GM23338 (cell line): Measurements from ENCODE around the gene KANK3. TPM values are rescaled to one million over a fixed set of nuclear protein-coding genes. Genes with fewer than 3 reads are reported as not detected.
A peak's percentile ranks its signal among the peaks of the same experiment; 100 is the strongest.

Source experiments
- ATAC-seq: fragments of 200-7000 bp; cut with Tn5 transposase; 3 replicates; pipeline ENCODE4 v1.9.1; 2020
- DNase-seq: peaks from one replicate; pipeline ENCODE4 v3.0.0-alpha.2; 2015; ENCODE audit warnings: low spot score
- H2AFZ ChIP-seq: fragments of 200-600 bp; sonication (generic); 2 replicates; pipeline ENCODE4 v1.8.0; 2016; ENCODE audit warnings: antibody characterized with exemption, mild to moderate bottlenecking, moderate library complexity
- H3F3A ChIP-seq: fragments of 200-600 bp; sonication (generic); replicated peaks from 2 replicates; pipeline ENCODE4 v1.8.0; 2017; ENCODE audit warnings: antibody characterized with exemption, mixed run types, low read depth
- H3K27ac ChIP-seq: fragments of 200-600 bp; sonication (generic); 2 replicates; pipeline ENCODE4 v1.6.1; 2016; ENCODE audit warnings: low read depth
- H3K27me3 ChIP-seq: fragments of 200-600 bp; sonication (generic); 2 replicates; pipeline ENCODE4 v1.8.0; 2016; ENCODE audit warnings: mild to moderate bottlenecking, mixed run types, moderate library complexity; ENCODE audit not compliant: insufficient read depth
- H3K36me3 ChIP-seq: fragments of 200-600 bp; sonication (generic); 2 replicates; pipeline ENCODE4 v1.8.0; 2016; ENCODE audit warnings: mild to moderate bottlenecking; ENCODE audit not compliant: insufficient read depth
- H3K4me1 ChIP-seq: fragments of 200-600 bp; sonication (generic); 2 replicates; pipeline ENCODE4 v1.8.0; 2016; ENCODE audit warnings: mild to moderate bottlenecking, moderate library complexity; ENCODE audit not compliant: insufficient read depth
- H3K4me2 ChIP-seq: fragments of 200-600 bp; sonication (generic); 2 replicates; pipeline ENCODE4 v1.7.1; 2017; ENCODE audit warnings: mixed run types
- H3K4me3 ChIP-seq: fragments of 200-600 bp; sonication (generic); 2 replicates; pipeline ENCODE4 v1.6.1; 2016; ENCODE audit warnings: mixed run types
- H3K79me2 ChIP-seq: fragments of 200-600 bp; sonication (generic); replicated peaks from 2 replicates; pipeline ENCODE4 v1.8.0; 2017; ENCODE audit warnings: mild to moderate bottlenecking; ENCODE audit not compliant: insufficient read depth
- H3K9me2 ChIP-seq: fragments of 200-600 bp; sonication (generic); 2 replicates; pipeline ENCODE4 v1.8.0; 2017; ENCODE audit not compliant: insufficient read depth
- H4K20me1 ChIP-seq: fragments of 200-600 bp; sonication (generic); replicated peaks from 2 replicates; pipeline ENCODE4 v1.8.0; 2017; ENCODE audit warnings: mild to moderate bottlenecking; ENCODE audit not compliant: insufficient read depth
- H3K27ac Mint-ChIP-seq: 2 replicates; pipeline ENCODE4 v1.8.0; 2020; ENCODE audit warnings: inconsistent platforms, mild to moderate bottlenecking, moderate library complexity, mixed read lengths
- H3K27me3 Mint-ChIP-seq: 3 replicates; pipeline ENCODE4 v1.8.0; 2022; ENCODE audit warnings: low read depth, mild to moderate bottlenecking, moderate library complexity, mixed read lengths, inconsistent platforms; ENCODE audit not compliant: insufficient read depth, poor library complexity
- H3K36me3 Mint-ChIP-seq: 3 replicates; pipeline ENCODE4 v1.8.0; 2021; ENCODE audit warnings: low read depth, mild to moderate bottlenecking, inconsistent platforms, moderate library complexity, mixed read lengths
- H3K4me1 Mint-ChIP-seq: 3 replicates; pipeline ENCODE4 v1.8.0; 2020; ENCODE audit warnings: mild to moderate bottlenecking, inconsistent platforms, mixed read lengths
- H3K4me3 Mint-ChIP-seq: 3 replicates; pipeline ENCODE4 v1.8.0; 2021; ENCODE audit warnings: moderate library complexity, mild to moderate bottlenecking, inconsistent platforms, mixed read lengths
- H3K9me3 Mint-ChIP-seq: 3 replicates; pipeline ENCODE4 v1.8.0; 2020; ENCODE audit warnings: moderate library complexity, mild to moderate bottlenecking, inconsistent platforms, mixed read lengths
- CREB1 ChIP-seq: fragments of 250-450 bp; sonication (Bioruptor Pico); IDR thresholded peaks from 2 replicates; pipeline ENCODE4 v1.5.0; 2020; ENCODE audit warnings: low read depth, mild to moderate bottlenecking, moderate library complexity
- EZH2 ChIP-seq: fragments of 200-600 bp; sonication (generic); IDR thresholded peaks from one replicate; pipeline ENCODE4 v1.8.0; 2017; ENCODE audit warnings: antibody characterized with exemption, mild to moderate bottlenecking, low read depth; ENCODE audit not compliant: unreplicated experiment
- EZH2phosphoT487 ChIP-seq: fragments of 200-600 bp; sonication (generic); IDR thresholded peaks from one replicate; pipeline ENCODE4 v1.8.1; 2018; ENCODE audit warnings: antibody characterized with exemption; ENCODE audit not compliant: unreplicated experiment
- JUNB ChIP-seq: IDR thresholded peaks from one replicate; pipeline ENCODE4 v1.6.1; 2016; ENCODE audit warnings: antibody characterized with exemption; ENCODE audit not compliant: unreplicated experiment
- NANOG ChIP-seq: IDR thresholded peaks from 2 replicates; pipeline ENCODE4 v1.6.1; 2016; ENCODE audit warnings: antibody characterized with exemption, borderline replicate concordance
- POLR2AphosphoS5 ChIP-seq: IDR thresholded peaks from 2 replicates; pipeline ENCODE4 v1.6.1; 2016; ENCODE audit warnings: antibody characterized with exemption, low read depth
- REST ChIP-seq: IDR thresholded peaks from one replicate; pipeline ENCODE4 v1.6.1; 2018; ENCODE audit warnings: antibody characterized with exemption; ENCODE audit not compliant: unreplicated experiment
- STAT1 ChIP-seq: IDR thresholded peaks from one replicate; pipeline ENCODE4 v1.6.1; 2016; ENCODE audit warnings: antibody characterized with exemption; ENCODE audit not compliant: unreplicated experiment
- ZNF114 ChIP-seq: fragments of 250-450 bp; sonication (Bioruptor Pico); IDR thresholded peaks from 2 replicates; pipeline ENCODE4 v1.5.0; 2020; ENCODE audit warnings: mild to moderate bottlenecking, moderate library complexity
- ZNF331 ChIP-seq: fragments of 250-450 bp; sonication (Bioruptor Pico); IDR thresholded peaks from 2 replicates; pipeline ENCODE4 v1.5.0; 2020; ENCODE audit warnings: low read depth, mild to moderate bottlenecking, moderate library complexity
- ZNF462 ChIP-seq: fragments of 250-450 bp; sonication (Bioruptor Pico); IDR thresholded peaks from 2 replicates; pipeline ENCODE4 v1.5.0; 2020; ENCODE audit warnings: mild to moderate bottlenecking, moderate library complexity
- polyA plus RNA-seq: library from polyadenylated mRNA; unstranded; fragments of >200 nt; fragmentation: Nextera tagmentation; extraction: Ambion mirVana; gene quantifications from 2 replicates; pipeline ENCODE4 v1.2.1, GENCODE V29; 2016
- total RNA-seq: library from RNA; depleted of rRNA; stranded (reverse); fragments of >200 nt; shearing (Covaris generic); gene quantifications from 2 replicates; pipeline ENCODE4 v1.2.3, GENCODE V29; 2014
- TF ChIP-seq, protein P1 (sequence below): IDR thresholded peaks from 2 replicates; pipeline ENCODE4 v1.6.1; 2016; ENCODE audit warnings: antibody characterized with exemption
- TF ChIP-seq, protein P2 (sequence below), 2 experiments: fragments of 200-600 bp in 1 of 2; sonication (generic) in 1 of 2; conservative IDR thresholded peaks; 2 replicates each; pipeline versions ENCODE4 v1.5.1 to v1.6.1; 2016 to 2017; ENCODE audit warnings: antibody characterized with exemption in 2 of 2, low read depth in 2 of 2, mild to moderate bottlenecking in 2 of 2, moderate library complexity in 1 of 2

The KANK3 gene
- total and polyA plus RNA-seq, 2 experiments from 2014 or later = 2.0 to 9.3 TPM

- peaks cover 24% of the 10 kb centered on the region for H3K4me1 ChIP-seq
- no peaks in the 10 kb centered on the region for H3K9me3 Mint-ChIP-seq
- peaks cover 7% of the 10 kb centered on the region for H3K36me3 ChIP-seq
- H3K27ac ChIP-seq = peak overlapping the region; percentile 98
- no peaks in the 10 kb centered on the region for H3K27me3 ChIP-seq
- peak; percentile 6; the same call in 2 of the 3 replicates for ATAC-seq
- H3K79me2 ChIP-seq = peaks cover 33% of the 10 kb centered on the region
- H3K4me2 ChIP-seq = peak overlapping the region; percentile 100
- no peaks in the 10 kb centered on the region for H3K9me2 ChIP-seq
- peak overlapping the region; percentile 97 for H3K4me3 Mint-ChIP-seq
- H3K27me3 Mint-ChIP-seq = peaks cover 22% of the 10 kb centered on the region
- H3K27ac Mint-ChIP-seq = peak overlapping the region; percentile 97
- H3K36me3 Mint-ChIP-seq = peaks cover 43% of the 10 kb centered on the region
- peaks cover 24% of the 10 kb centered on the region for H4K20me1 ChIP-seq
- peaks cover 37% of the 10 kb centered on the region for H3K4me1 Mint-ChIP-seq
- H3K4me3 ChIP-seq = peak overlapping the region; percentile 96
- peak; percentile 26 for DNase-seq
- no peak for TF ChIP-seq EZH2
- no peak for TF ChIP-seq STAT1
- TF ChIP-seq ZNF462 = no peak
- TF ChIP-seq JUNB = no peak
- no peak for TF ChIP-seq NANOG
- TF ChIP-seq, protein P1, sequence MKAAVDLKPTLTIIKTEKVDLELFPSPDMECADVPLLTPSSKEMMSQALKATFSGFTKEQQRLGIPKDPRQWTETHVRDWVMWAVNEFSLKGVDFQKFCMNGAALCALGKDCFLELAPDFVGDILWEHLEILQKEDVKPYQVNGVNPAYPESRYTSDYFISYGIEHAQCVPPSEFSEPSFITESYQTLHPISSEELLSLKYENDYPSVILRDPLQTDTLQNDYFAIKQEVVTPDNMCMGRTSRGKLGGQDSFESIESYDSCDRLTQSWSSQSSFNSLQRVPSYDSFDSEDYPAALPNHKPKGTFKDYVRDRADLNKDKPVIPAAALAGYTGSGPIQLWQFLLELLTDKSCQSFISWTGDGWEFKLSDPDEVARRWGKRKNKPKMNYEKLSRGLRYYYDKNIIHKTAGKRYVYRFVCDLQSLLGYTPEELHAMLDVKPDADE = no peak
- TF ChIP-seq POLR2AphosphoS5 = no peak
- TF ChIP-seq ZNF331 (CRISPR knock-in tag) = no peak
- TF ChIP-seq ZNF114 = no peak
- TF ChIP-seq REST = no peak
- no peak for TF ChIP-seq EZH2phosphoT487
- TF ChIP-seq CREB1 (CRISPR knock-in tag) = no peak
- TF ChIP-seq, protein P2, sequence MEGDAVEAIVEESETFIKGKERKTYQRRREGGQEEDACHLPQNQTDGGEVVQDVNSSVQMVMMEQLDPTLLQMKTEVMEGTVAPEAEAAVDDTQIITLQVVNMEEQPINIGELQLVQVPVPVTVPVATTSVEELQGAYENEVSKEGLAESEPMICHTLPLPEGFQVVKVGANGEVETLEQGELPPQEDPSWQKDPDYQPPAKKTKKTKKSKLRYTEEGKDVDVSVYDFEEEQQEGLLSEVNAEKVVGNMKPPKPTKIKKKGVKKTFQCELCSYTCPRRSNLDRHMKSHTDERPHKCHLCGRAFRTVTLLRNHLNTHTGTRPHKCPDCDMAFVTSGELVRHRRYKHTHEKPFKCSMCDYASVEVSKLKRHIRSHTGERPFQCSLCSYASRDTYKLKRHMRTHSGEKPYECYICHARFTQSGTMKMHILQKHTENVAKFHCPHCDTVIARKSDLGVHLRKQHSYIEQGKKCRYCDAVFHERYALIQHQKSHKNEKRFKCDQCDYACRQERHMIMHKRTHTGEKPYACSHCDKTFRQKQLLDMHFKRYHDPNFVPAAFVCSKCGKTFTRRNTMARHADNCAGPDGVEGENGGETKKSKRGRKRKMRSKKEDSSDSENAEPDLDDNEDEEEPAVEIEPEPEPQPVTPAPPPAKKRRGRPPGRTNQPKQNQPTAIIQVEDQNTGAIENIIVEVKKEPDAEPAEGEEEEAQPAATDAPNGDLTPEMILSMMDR (conservative IDR thresholded peaks at IDR 0.05; ENCODE audit: low read depth in 2 of 2) = no peak
- H2AFZ ChIP-seq = no peak overlapping the region
- peaks cover 53% of the 10 kb centered on the region for H3F3A ChIP-seq
Observed at GRCh38 chr19:8320564-8321066, 22.4 kb downstream of the KANK3 start.
